Astrocyte (in vitro differentiated cells and primary cell): ENCODE measurements around the gene PLD6.

Experiments used
- CTCF ChIP-seq: IDR thresholded peaks from 2 replicates; pipeline ENCODE4 v1.5.1; 2011; ENCODE audit warnings: low read depth, mild to moderate bottlenecking, inconsistent platforms, low read length, moderate library complexity; ENCODE audit not compliant: insufficient read depth
- EZH2 ChIP-seq: IDR thresholded peaks from 2 replicates; pipeline ENCODE4 v1.6.1; 2012; ENCODE audit warnings: mild to moderate bottlenecking, low read length, inconsistent platforms; ENCODE audit not compliant: insufficient read depth

- TF ChIP-seq EZH2 (no peak), CTCF (no peak)
Measured at GRCh38 chr17:17236295-17237025, 30.3 kb upstream of the PLD6 start.
